H9 (cell line): ENCODE data around the gene ABCA4. TPM values are rescaled to one million over a fixed set of nuclear protein-coding genes. Genes with fewer than 3 reads are reported as not detected.

ENCODE experiments used
- DNase-seq: peaks from one replicate; pipeline ENCODE4 v3.0.0-alpha.2; 2017
- H2AFZ ChIP-seq: one replicate; pipeline ENCODE4 v1.6.1; 2013; ENCODE audit warnings: mild to moderate bottlenecking, low read length, control low read depth, moderate library complexity
- H2AK5ac ChIP-seq: 2 replicates; pipeline ENCODE4 v1.6.1; 2013; ENCODE audit warnings: low read length, control low read depth, mixed read lengths; ENCODE audit not compliant: insufficient read length
- H2BK120ac ChIP-seq: one replicate; pipeline ENCODE4 v1.6.1; 2013; ENCODE audit warnings: low read depth, mild to moderate bottlenecking, low read length, control low read depth, inconsistent platforms; ENCODE audit not compliant: poor library complexity, severe bottlenecking
- H2BK12ac ChIP-seq: 2 replicates; pipeline ENCODE4 v1.6.1; 2013; ENCODE audit warnings: low read length, control low read depth, mixed read lengths, low read depth; ENCODE audit not compliant: insufficient read length
- H2BK15ac ChIP-seq: 2 replicates; pipeline ENCODE4 v1.6.1; 2013; ENCODE audit warnings: low read depth, low read length, control low read depth
- H2BK20ac ChIP-seq: one replicate; pipeline ENCODE4 v1.6.1; 2013; ENCODE audit warnings: low read depth, mild to moderate bottlenecking, low read length, control low read depth, inconsistent platforms; ENCODE audit not compliant: poor library complexity, severe bottlenecking
- H2BK5ac ChIP-seq: 2 replicates; pipeline ENCODE4 v1.6.1; 2013; ENCODE audit warnings: low read length, control low read depth, mixed read lengths; ENCODE audit not compliant: insufficient read length
- H3K14ac ChIP-seq: 2 replicates; pipeline ENCODE4 v1.6.1; 2013; ENCODE audit warnings: low read length, control low read depth; ENCODE audit not compliant: insufficient read depth
- H3K18ac ChIP-seq: 2 replicates; pipeline ENCODE4 v1.6.1; 2013; ENCODE audit warnings: low read depth, mild to moderate bottlenecking, mixed read lengths, low read length, control low read depth; ENCODE audit not compliant: insufficient read length
- H3K23ac ChIP-seq: 2 replicates; pipeline ENCODE4 v1.6.1; 2013; ENCODE audit warnings: low read length, control low read depth, mixed read lengths, low read depth; ENCODE audit not compliant: insufficient read length
- H3K23me2 ChIP-seq: 2 replicates; pipeline ENCODE4 v1.6.1; 2013; ENCODE audit warnings: low read depth, mild to moderate bottlenecking, mixed read lengths, low read length, control low read depth; ENCODE audit not compliant: insufficient read length, poor library complexity, severe bottlenecking
- H3K27ac ChIP-seq: 2 replicates; pipeline ENCODE4 v1.5.1; 2013; ENCODE audit warnings: low read length, control low read depth, mixed read lengths, low read depth; ENCODE audit not compliant: insufficient read length
- H3K27me3 ChIP-seq: 2 replicates; pipeline ENCODE4 v1.6.1; 2013; ENCODE audit warnings: low read length, control low read depth, inconsistent platforms; ENCODE audit not compliant: insufficient read depth
- H3K4ac ChIP-seq: 2 replicates; pipeline ENCODE4 v1.6.1; 2013; ENCODE audit warnings: low read depth, mild to moderate bottlenecking, control low read depth, inconsistent platforms, low read length, moderate library complexity
- H3K4me1 ChIP-seq: 2 replicates; pipeline ENCODE4 v1.6.1; 2013; ENCODE audit warnings: low read length, control low read depth, inconsistent platforms; ENCODE audit not compliant: insufficient read depth
- H3K4me2 ChIP-seq: 2 replicates; pipeline ENCODE4 v1.6.1; 2013; ENCODE audit warnings: low read length, control low read depth, mixed read lengths; ENCODE audit not compliant: insufficient read length, insufficient read depth
- H3K56ac ChIP-seq: 2 replicates; pipeline ENCODE4 v1.6.1; 2013; ENCODE audit warnings: low read depth, mild to moderate bottlenecking, mixed read lengths, low read length, control low read depth; ENCODE audit not compliant: insufficient read length
- H3K79me1 ChIP-seq: 2 replicates; pipeline ENCODE4 v1.6.1; 2013; ENCODE audit warnings: low read depth, mild to moderate bottlenecking, moderate library complexity, low read length, control low read depth, inconsistent platforms; ENCODE audit not compliant: insufficient read depth, poor library complexity, severe bottlenecking
- H3K79me2 ChIP-seq: 2 replicates; pipeline ENCODE4 v1.6.1; 2013; ENCODE audit warnings: low read length, control low read depth, inconsistent platforms; ENCODE audit not compliant: insufficient read depth
- H3K9ac ChIP-seq: 2 replicates; pipeline ENCODE4 v1.6.1; 2013; ENCODE audit warnings: low read length, control low read depth, mixed read lengths; ENCODE audit not compliant: insufficient read length; ENCODE audit errors: extremely low read depth
- H3K9me3 ChIP-seq: one replicate; pipeline ENCODE4 v1.6.1; 2013; ENCODE audit warnings: low read depth, low read length, inconsistent platforms; ENCODE audit not compliant: control insufficient read depth
- H3T11ph ChIP-seq: one replicate; pipeline ENCODE4 v1.6.1; 2013; ENCODE audit warnings: mild to moderate bottlenecking, low read length, control low read depth, inconsistent platforms
- H4K20me1 ChIP-seq: one replicate; pipeline ENCODE4 v1.6.1; 2013; ENCODE audit not compliant: control insufficient read depth, insufficient read length, insufficient read depth
- H4K5ac ChIP-seq: 2 replicates; pipeline ENCODE4 v1.6.1; 2013; ENCODE audit warnings: low read depth, mild to moderate bottlenecking, mixed read lengths, low read length, control low read depth; ENCODE audit not compliant: insufficient read length
- H4K8ac ChIP-seq: replicated peaks from 2 replicates; pipeline ENCODE4 v1.6.1; 2013; ENCODE audit warnings: low read length, control low read depth, mixed read lengths, low read depth; ENCODE audit not compliant: insufficient read length
- H4K91ac ChIP-seq: 2 replicates; pipeline ENCODE4 v1.6.1; 2013; ENCODE audit warnings: low read depth, mild to moderate bottlenecking, moderate library complexity, mixed read lengths, low read length, control low read depth; ENCODE audit not compliant: insufficient read length
- H3K27ac Mint-ChIP-seq, 3 experiments: 2 replicates in 2 of 3; 3 replicates in 1 of 3; pipeline ENCODE4 v1.8.0; 2020 to 2021; ENCODE audit warnings: mixed read lengths in 3 of 3, mild to moderate bottlenecking in 1 of 3, moderate library complexity in 1 of 3
- H3K27me3 Mint-ChIP-seq: 2 replicates; pipeline ENCODE4 v1.8.0; 2021; ENCODE audit warnings: low read depth, mild to moderate bottlenecking, moderate library complexity, mixed read lengths
- H3K36me3 Mint-ChIP-seq, 3 experiments: 2 replicates in 2 of 3; 3 replicates in 1 of 3; pipeline ENCODE4 v1.8.0; 2020 to 2021; ENCODE audit warnings: low read depth in 3 of 3, mixed read lengths in 3 of 3; ENCODE audit not compliant: insufficient read depth in 1 of 3
- H3K4me1 Mint-ChIP-seq, 2 experiments: 2 replicates each; pipeline ENCODE4 v1.8.0; 2020; ENCODE audit warnings: mixed read lengths in 2 of 2
- H3K4me3 Mint-ChIP-seq, 2 experiments: 2 replicates in 1 of 2; 3 replicates in 1 of 2; pipeline ENCODE4 v1.8.0; 2020 to 2021; ENCODE audit warnings: mild to moderate bottlenecking in 2 of 2, mixed read lengths in 2 of 2, moderate library complexity in 1 of 2
- H3K9me3 Mint-ChIP-seq, 2 experiments: 2 replicates in 1 of 2; 3 replicates in 1 of 2; pipeline ENCODE4 v1.8.0; 2020; ENCODE audit warnings: mild to moderate bottlenecking in 2 of 2, mixed read lengths in 2 of 2, moderate library complexity in 1 of 2
- CTCF ChIP-seq: fragments of 200-600 bp; sonication (generic); conservative IDR thresholded peaks from 3 replicates; pipeline ENCODE4 v1.8.0; 2021; ENCODE audit warnings: antibody characterized with exemption, mild to moderate bottlenecking
- WGBS: extraction: QIAGEN DNeasy Blood & Tissue Kit; methylation state at CpG from one replicate; pipeline ENCODE4 v1.1.7; 2013; ENCODE audit warnings: missing lambda C conversion rate, low lambda C conversion rate, mixed read lengths; ENCODE audit not compliant: insufficient read length; ENCODE audit errors: extremely low coverage; 5-methylcytosine and 5-hydroxymethylcytosine counted together
- total RNA-seq: library from RNA; stranded (reverse); gene quantifications from 2 replicates; pipeline ENCODE4 v1.2.1, GENCODE V29; 2021

ABCA4 gene
- total RNA-seq, 1 experiment from 2014 or later, result not detected

- Histone ChIP-seq H3K4ac (no peak overlapping the region), H2AFZ (no peak overlapping the region), H2BK20ac (no peak overlapping the region), H3T11ph (no peak overlapping the region), H3K4me1 (no peaks in the 10 kb centered on the region), H3K27ac (no peak overlapping the region), H3K18ac (no peak overlapping the region), H3K4me2 (no peak overlapping the region), H4K8ac (no peak overlapping the region), H3K23me2 (no peaks in the 10 kb centered on the region), H4K91ac (no peak overlapping the region), H4K5ac (no peak overlapping the region), H2BK12ac (no peak overlapping the region), H2AK5ac (no peak overlapping the region), H2BK15ac (no peak overlapping the region), H3K56ac (no peak overlapping the region), H2BK5ac (no peak overlapping the region), H3K23ac (no peak overlapping the region), H3K14ac (no peak overlapping the region), H4K20me1 (no peaks in the 10 kb centered on the region), H3K9ac (no peak overlapping the region), H2BK120ac (no peak overlapping the region), H3K9me3 (no peaks in the 10 kb centered on the region), H3K27me3 (no peaks in the 10 kb centered on the region), H3K79me1 (no peaks in the 10 kb centered on the region), H3K79me2 (no peaks in the 10 kb centered on the region)
- no CpG with 5 or more reads among the region's 2 CpGs for WGBS
- Mint-ChIP-seq H3K36me3 (no peaks in the 10 kb centered on the region), H3K27me3 (peaks cover 6% of the 10 kb centered on the region), H3K9me3 (no peaks in the 10 kb centered on the region), H3K4me1 (peaks cover 0 to 4% of the 10 kb centered on the region in 2 experiments; a peak in 2 of 4 replicates), H3K27ac (no peak overlapping the region), H3K4me3 (no peak overlapping the region)
- no peak for TF ChIP-seq CTCF
- DNase-seq, result no peak
These were observed 116.0 kb downstream of the ABCA4 start for GRCh38 chr1:94004924-94005323.
